ENCODE results near the gene CNTLN. TPM values are rescaled to one million over a fixed set of nuclear protein-coding genes. Genes with fewer than 3 reads are reported as not detected.
"Not testable (repeated sequence)": the region's sequence is repeated elsewhere in the genome, so short reads cannot be mapped to it uniquely, and the experiment has no call there.

Gene CNTLN
- total RNA-seq, 1 donor from 2014 or later, result 0.79 TPM

DNA sequence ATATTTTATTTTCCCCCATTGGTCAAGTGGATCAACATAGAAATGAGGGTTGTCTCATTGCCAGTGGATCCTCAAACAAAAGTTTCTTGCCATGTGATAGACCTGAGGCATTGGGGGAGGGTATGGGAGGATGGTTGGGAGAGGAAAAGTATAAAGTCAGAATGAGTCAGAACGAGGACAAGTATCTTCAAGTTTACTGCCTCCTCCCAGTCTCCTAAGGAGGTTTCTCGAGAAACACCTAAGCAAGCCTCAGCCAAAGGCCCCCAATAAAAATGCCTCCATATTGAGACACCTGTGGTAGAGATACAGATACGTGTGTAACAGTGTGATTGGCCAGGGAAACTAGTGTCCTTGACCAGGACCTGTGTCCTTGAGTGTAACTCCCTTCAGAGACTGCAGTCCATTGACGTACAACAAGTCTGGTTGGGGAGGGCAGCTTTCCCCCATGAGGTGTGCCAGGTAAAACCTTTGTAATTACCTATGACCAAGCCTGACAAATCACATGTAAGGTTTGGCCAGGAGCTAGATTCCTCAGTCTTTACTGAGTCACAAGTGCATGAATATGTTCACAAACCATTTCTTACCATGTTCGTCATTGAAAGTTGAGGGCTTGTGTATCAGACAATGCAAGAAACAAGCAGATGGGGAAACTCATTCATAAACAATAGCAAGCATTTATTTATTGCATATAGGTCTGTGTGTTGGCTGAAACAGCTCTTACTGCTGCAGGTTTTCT is 245.5 kb downstream of the CNTLN start:
- Histone ChIP-seq H3K27me3 (ENCODE audit: control insufficient read depth, insufficient read depth, low read length) (no peaks in the 10 kb centered on the region), H3K4me3 (ENCODE audit: low read depth, low read length) (no peak overlapping the region), H3K36me3 (ENCODE audit: control insufficient read depth, insufficient read depth, low read length) (no peaks in the 10 kb centered on the region)
- TF ChIP-seq, protein P1, sequence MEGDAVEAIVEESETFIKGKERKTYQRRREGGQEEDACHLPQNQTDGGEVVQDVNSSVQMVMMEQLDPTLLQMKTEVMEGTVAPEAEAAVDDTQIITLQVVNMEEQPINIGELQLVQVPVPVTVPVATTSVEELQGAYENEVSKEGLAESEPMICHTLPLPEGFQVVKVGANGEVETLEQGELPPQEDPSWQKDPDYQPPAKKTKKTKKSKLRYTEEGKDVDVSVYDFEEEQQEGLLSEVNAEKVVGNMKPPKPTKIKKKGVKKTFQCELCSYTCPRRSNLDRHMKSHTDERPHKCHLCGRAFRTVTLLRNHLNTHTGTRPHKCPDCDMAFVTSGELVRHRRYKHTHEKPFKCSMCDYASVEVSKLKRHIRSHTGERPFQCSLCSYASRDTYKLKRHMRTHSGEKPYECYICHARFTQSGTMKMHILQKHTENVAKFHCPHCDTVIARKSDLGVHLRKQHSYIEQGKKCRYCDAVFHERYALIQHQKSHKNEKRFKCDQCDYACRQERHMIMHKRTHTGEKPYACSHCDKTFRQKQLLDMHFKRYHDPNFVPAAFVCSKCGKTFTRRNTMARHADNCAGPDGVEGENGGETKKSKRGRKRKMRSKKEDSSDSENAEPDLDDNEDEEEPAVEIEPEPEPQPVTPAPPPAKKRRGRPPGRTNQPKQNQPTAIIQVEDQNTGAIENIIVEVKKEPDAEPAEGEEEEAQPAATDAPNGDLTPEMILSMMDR (IDR thresholded peaks at IDR 0.05; ENCODE audit: insufficient read depth, low read length, severe bottlenecking), result no peak
- DNase-seq (ENCODE audit: low read depth) (peak; percentile 55), FAIRE-seq (peak; percentile 91)

DNA sequence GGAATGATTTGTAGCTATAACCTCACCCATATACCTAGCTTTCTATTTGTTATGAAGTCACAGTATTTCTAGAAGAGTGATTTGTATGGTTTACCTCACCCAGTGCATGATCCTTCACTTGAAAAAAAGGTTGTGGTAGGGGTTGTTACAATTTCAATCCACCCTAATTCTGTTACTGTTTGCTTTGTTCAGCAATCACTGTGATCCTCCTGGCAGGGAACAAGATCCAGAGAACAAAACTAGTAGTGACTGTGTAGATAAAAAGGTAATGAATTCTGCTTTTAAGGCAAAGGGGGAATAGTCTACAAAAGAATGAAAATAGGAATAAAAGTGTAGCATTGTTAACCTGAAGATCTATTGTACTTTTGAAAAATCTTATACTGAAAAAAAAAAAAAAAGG is 252.7 kb downstream of the CNTLN start:
- DNase-seq (ENCODE audit: low read depth), result no peak
- no peak for FAIRE-seq
- TF ChIP-seq, protein P1 (IDR thresholded peaks at IDR 0.05; ENCODE audit: insufficient read depth, low read length, severe bottlenecking), result no peak
- Histone ChIP-seq H3K4me3 (ENCODE audit: low read depth, low read length) (no peak overlapping the region), H3K27me3 (ENCODE audit: control insufficient read depth, insufficient read depth, low read length) (no peaks in the 10 kb centered on the region), H3K36me3 (ENCODE audit: control insufficient read depth, insufficient read depth, low read length) (no peaks in the 10 kb centered on the region)

DNA sequence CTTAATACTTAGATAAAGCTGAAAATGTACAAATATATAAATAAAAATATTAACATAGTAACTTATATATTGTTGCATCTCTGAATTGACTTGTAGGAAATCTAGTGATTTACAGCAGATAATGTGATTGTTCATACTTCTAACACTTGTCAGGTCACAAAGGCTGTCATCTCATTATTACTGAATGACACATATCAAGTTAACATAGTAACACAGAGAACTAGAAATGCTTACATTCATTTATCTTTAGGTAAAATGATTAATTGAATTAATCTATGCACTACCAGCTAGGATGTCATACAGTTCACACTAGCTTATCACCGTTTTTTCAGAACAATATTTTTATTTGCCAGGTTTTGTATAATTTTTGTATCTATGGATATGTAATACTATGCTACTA is 254.2 kb downstream of the CNTLN start:
- FAIRE-seq (no peak), DNase-seq (ENCODE audit: low read depth) (no peak)
- TF ChIP-seq, protein P1 (IDR thresholded peaks at IDR 0.05; ENCODE audit: insufficient read depth, low read length, severe bottlenecking), result no peak
- Histone ChIP-seq H3K27me3 (ENCODE audit: control insufficient read depth, insufficient read depth, low read length) (no peaks in the 10 kb centered on the region), H3K4me3 (ENCODE audit: low read depth, low read length) (no peak overlapping the region), H3K36me3 (ENCODE audit: control insufficient read depth, insufficient read depth, low read length) (no peaks in the 10 kb centered on the region)

DNA sequence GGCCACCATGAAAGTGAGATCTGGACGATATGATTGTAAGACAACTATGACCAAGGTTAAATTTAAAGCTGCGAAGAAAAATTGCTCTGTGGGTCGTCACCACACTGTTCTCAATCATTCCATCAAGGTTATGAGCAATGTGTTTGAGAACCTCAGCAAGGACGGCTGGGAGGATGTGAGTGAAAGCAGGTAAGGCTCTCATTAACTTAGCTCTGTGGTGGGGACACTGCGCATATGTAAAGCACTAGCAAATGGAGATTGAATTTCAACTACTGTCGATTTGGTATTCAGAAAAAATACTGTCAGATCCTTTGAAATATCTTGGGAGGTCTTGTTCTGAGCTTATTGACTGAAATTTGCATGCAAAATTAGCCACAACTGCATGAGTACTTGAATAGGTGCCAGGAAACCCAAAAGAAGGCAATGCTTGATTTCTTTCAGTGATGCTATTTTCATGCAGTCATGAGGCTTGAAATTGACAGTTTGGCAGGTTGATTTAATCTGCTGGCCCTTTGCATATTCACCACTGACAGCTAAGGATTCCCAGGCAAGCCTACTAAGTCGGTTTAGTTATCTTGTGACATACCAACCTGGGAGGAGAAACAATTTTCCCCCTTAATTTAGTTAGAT is 260.2 kb downstream of the CNTLN start:
- H3K4me3 ChIP-seq (ENCODE audit: low read depth, low read length), result no peak overlapping the region
- no peaks in the 10 kb centered on the region for H3K36me3 ChIP-seq (ENCODE audit: control insufficient read depth, insufficient read depth, low read length)
- FAIRE-seq, result no peak
- TF ChIP-seq, protein P1 (IDR thresholded peaks at IDR 0.05; ENCODE audit: insufficient read depth, low read length, severe bottlenecking), result no peak
- H3K27me3 ChIP-seq (ENCODE audit: control insufficient read depth, insufficient read depth, low read length), result no peaks in the 10 kb centered on the region
- DNase-seq (ENCODE audit: low read depth), result no peak

DNA sequence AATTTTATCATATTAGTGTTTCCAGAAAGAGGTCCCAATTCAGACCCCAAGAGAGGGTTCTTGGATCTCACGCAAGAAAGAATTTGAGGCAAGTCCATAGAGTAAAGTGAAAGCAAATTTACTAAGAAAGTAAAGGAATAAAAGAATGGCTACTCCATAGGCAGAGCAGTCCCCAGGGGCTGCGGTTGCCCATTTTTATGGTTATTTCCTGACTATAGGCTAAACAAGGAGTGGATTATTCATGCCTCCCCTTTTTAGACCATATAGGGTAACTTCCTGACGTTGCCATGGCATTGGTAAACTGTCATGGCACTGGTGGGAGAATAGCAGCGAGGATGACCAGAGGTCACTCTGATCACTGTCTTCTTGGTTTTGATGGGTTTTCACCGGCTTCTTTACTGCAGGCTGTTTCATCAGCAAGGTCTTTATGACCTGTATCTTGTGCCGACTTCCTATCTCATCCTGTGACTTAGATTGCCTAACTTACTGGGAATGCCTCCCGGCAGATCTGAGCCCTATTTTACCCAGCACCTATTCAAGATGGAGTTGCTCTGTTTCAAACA is 262.4 kb downstream of the CNTLN start:
- not testable (repeated sequence) for H3K4me3 ChIP-seq (ENCODE audit: low read depth, low read length); H3K27me3 ChIP-seq (ENCODE audit: control insufficient read depth, insufficient read depth, low read length); DNase-seq (ENCODE audit: low read depth); H3K36me3 ChIP-seq (ENCODE audit: control insufficient read depth, insufficient read depth, low read length); FAIRE-seq

DNA sequence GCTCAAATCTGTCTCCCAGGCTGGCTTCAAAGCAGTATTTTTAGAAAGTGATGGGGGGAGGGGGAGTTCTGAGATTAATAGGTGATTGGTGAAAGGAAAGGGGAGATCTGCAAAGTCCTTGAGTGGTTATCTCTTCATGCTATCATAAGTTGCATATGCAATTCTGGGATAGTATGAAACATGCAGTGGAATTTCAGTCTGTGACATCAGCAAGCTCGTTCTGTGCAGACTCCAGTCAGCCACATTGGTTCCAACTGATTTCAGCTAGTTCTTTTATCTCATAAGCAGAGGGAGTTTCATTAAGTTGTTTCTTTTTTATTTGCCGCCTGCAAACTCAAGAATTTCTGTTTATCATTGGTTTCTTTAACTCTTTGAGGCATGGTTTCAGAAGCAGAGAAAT is 263.5 kb downstream of the CNTLN start:
- DNase-seq (ENCODE audit: low read depth) (no peak), FAIRE-seq (no peak)
- Histone ChIP-seq H3K4me3 (ENCODE audit: low read depth, low read length) (no peak overlapping the region), H3K36me3 (ENCODE audit: control insufficient read depth, insufficient read depth, low read length) (no peaks in the 10 kb centered on the region), H3K27me3 (ENCODE audit: control insufficient read depth, insufficient read depth, low read length) (no peaks in the 10 kb centered on the region)
- TF ChIP-seq, protein P1 (IDR thresholded peaks at IDR 0.05; ENCODE audit: insufficient read depth, low read length, severe bottlenecking), result no peak

Data from bronchial epithelial cell (primary cell).